HEK293 (cell line): ENCODE data around the gene CADPS.

Source experiments
- CTCF ChIA-PET: fragments of 350-600 bp; formaldehyde crosslinking; extraction: SDS; loops from one replicate; lab custom pipeline; 2021; ENCODE audit warnings: antibody characterized with exemption; lab: Yijun Ruan, JAX
- POLR2A ChIA-PET: fragments of 300-600 bp; formaldehyde crosslinking; extraction: SDS; loops from one replicate; lab custom pipeline; 2020; ENCODE audit warnings: antibody characterized with exemption, inconsistent platforms; lab: Yijun Ruan, JAX
- H3K27ac ChIP-seq: fragments of 200-500 bp; sonication (Bioruptor generic); 2 replicates; pipeline ENCODE4 v1.5.1; 2014; ENCODE audit warnings: low read depth, low read length, control low read depth, inconsistent platforms; ENCODE audit errors: extremely low read depth
- H3K36me3 ChIP-seq, 2 experiments: fragments of 200-500 bp in 1 of 2; sonication (Bioruptor generic) in 1 of 2; 1 replicate in 1 of 2; 2 replicates in 1 of 2; pipeline ENCODE4 v1.5.1; 2014 to 2017; ENCODE audit warnings: inconsistent platforms in 2 of 2, low read length in 2 of 2; ENCODE audit not compliant: control insufficient read depth in 2 of 2, insufficient read depth in 1 of 2
- H3K4me1 ChIP-seq: fragments of 200-500 bp; sonication (Bioruptor generic); 2 replicates; pipeline ENCODE4 v1.5.1; 2014; ENCODE audit warnings: mild to moderate bottlenecking, low read length, inconsistent platforms; ENCODE audit not compliant: control insufficient read depth, insufficient read depth
- H3K4me3 ChIP-seq: 2 replicates; pipeline ENCODE4 v1.5.1; 2011; ENCODE audit warnings: low read depth, mild to moderate bottlenecking, control low read depth, low read length, moderate library complexity
- H3K9me3 ChIP-seq: fragments of 200-500 bp; sonication (Bioruptor generic); 2 replicates; pipeline ENCODE4 v1.5.1; 2014; ENCODE audit warnings: low read depth, low read length, inconsistent platforms; ENCODE audit not compliant: control insufficient read depth, insufficient read depth
- KLF1 ChIP-seq: fragments of 450-650 bp; formaldehyde crosslinking; IDR thresholded peaks from 2 replicates; pipeline ENCODE4 v1.5.1; 2016; ENCODE audit warnings: missing biosample characterization, missing genetic modification characterization
- SP7 ChIP-seq: fragments of 450-650 bp; formaldehyde crosslinking; IDR thresholded peaks from 2 replicates; pipeline ENCODE4 v1.5.1; 2016; ENCODE audit warnings: missing biosample characterization, missing genetic modification characterization
- ZBTB17 ChIP-seq: fragments of 450-650 bp; formaldehyde crosslinking; IDR thresholded peaks from 2 replicates; pipeline ENCODE4 v1.5.1; 2016; ENCODE audit warnings: missing biosample characterization, missing genetic modification characterization
- ZBTB48 ChIP-seq: fragments of 450-650 bp; formaldehyde crosslinking; IDR thresholded peaks from 2 replicates; pipeline ENCODE4 v1.5.1; 2016; ENCODE audit warnings: missing biosample characterization, missing genetic modification characterization
- ZFHX2 ChIP-seq: fragments of 450-650 bp; formaldehyde crosslinking; conservative IDR thresholded peaks from 2 replicates; pipeline ENCODE4 v1.5.1; 2016; ENCODE audit warnings: missing biosample characterization, missing genetic modification characterization
- ZFP3 ChIP-seq: fragments of 450-650 bp; formaldehyde crosslinking; IDR thresholded peaks from 2 replicates; pipeline ENCODE4 v1.5.1; 2016; ENCODE audit warnings: low read depth, missing biosample characterization, missing genetic modification characterization
- ZFP69B ChIP-seq: fragments of 450-650 bp; formaldehyde crosslinking; IDR thresholded peaks from 2 replicates; pipeline ENCODE4 v1.5.1; 2016; ENCODE audit warnings: missing biosample characterization, missing genetic modification characterization
- ZNF223 ChIP-seq: fragments of 450-650 bp; formaldehyde crosslinking; IDR thresholded peaks from 2 replicates; pipeline ENCODE4 v1.5.1; 2016; ENCODE audit warnings: missing biosample characterization, missing genetic modification characterization
- ZNF248 ChIP-seq: fragments of 450-650 bp; formaldehyde crosslinking; IDR thresholded peaks from 2 replicates; pipeline ENCODE4 v1.5.1; 2017; ENCODE audit warnings: missing biosample characterization, missing genetic modification characterization
- ZNF350 ChIP-seq: fragments of 450-650 bp; formaldehyde crosslinking; IDR thresholded peaks from 2 replicates; pipeline ENCODE4 v1.5.0; 2017; ENCODE audit warnings: missing biosample characterization, mild to moderate bottlenecking, missing genetic modification characterization
- ZNF510 ChIP-seq: fragments of 450-650 bp; formaldehyde crosslinking; IDR thresholded peaks from 2 replicates; pipeline ENCODE4 v1.5.1; 2018; ENCODE audit warnings: mild to moderate bottlenecking, missing genetic modification characterization, missing biosample characterization; ENCODE audit not compliant: insufficient replicate concordance
- ZNF548 ChIP-seq: fragments of 450-650 bp; formaldehyde crosslinking; IDR thresholded peaks from 2 replicates; pipeline ENCODE4 v1.5.1; 2016; ENCODE audit warnings: missing biosample characterization, missing genetic modification characterization
- ZNF558 ChIP-seq: fragments of 450-650 bp; formaldehyde crosslinking; IDR thresholded peaks from 2 replicates; pipeline ENCODE4 v1.5.1; 2016; ENCODE audit warnings: missing biosample characterization, missing genetic modification characterization
- ZNF626 ChIP-seq: fragments of 450-650 bp; sonication (Bioruptor Pico); formaldehyde crosslinking; IDR thresholded peaks from 2 replicates; pipeline ENCODE4 v1.5.1; 2018; ENCODE audit warnings: missing biosample characterization, missing genetic modification characterization, inconsistent platforms
- ZNF677 ChIP-seq: fragments of 450-650 bp; IDR thresholded peaks from 2 replicates; pipeline ENCODE4 v1.5.0; 2018; ENCODE audit warnings: missing biosample characterization, mild to moderate bottlenecking, missing genetic modification characterization, moderate library complexity
- ZNF792 ChIP-seq: fragments of 450-650 bp; formaldehyde crosslinking; IDR thresholded peaks from 2 replicates; pipeline ENCODE4 v1.5.1; 2016; ENCODE audit warnings: missing biosample characterization, missing genetic modification characterization
- ZXDB ChIP-seq: fragments of 450-650 bp; formaldehyde crosslinking; IDR thresholded peaks from 2 replicates; pipeline ENCODE4 v1.5.1; 2016; ENCODE audit warnings: missing biosample characterization, missing genetic modification characterization
- TF ChIP-seq, protein P1 (sequence below): sonication (generic); formaldehyde crosslinking; IDR thresholded peaks from 2 replicates; pipeline ENCODE4 v1.8.1; 2022; ENCODE audit warnings: mild to moderate bottlenecking, moderate library complexity, missing genetic modification reagents
- TF ChIP-seq, protein P2 (sequence below): fragments of 450-650 bp; formaldehyde crosslinking; IDR thresholded peaks from 2 replicates; pipeline ENCODE4 v1.5.1; 2016; ENCODE audit warnings: missing biosample characterization, missing genetic modification characterization
- TF ChIP-seq, protein P3 (sequence below): fragments of 450-650 bp; IDR thresholded peaks from 2 replicates; pipeline ENCODE4 v1.5.1; 2018; ENCODE audit warnings: missing biosample characterization, mild to moderate bottlenecking, missing genetic modification characterization
- TF ChIP-seq, protein P4 (sequence below): fragments of 450-650 bp; formaldehyde crosslinking; IDR thresholded peaks from 2 replicates; pipeline ENCODE4 v1.5.1; 2016; ENCODE audit warnings: missing biosample characterization, missing genetic modification characterization

CADPS gene

DNA sequence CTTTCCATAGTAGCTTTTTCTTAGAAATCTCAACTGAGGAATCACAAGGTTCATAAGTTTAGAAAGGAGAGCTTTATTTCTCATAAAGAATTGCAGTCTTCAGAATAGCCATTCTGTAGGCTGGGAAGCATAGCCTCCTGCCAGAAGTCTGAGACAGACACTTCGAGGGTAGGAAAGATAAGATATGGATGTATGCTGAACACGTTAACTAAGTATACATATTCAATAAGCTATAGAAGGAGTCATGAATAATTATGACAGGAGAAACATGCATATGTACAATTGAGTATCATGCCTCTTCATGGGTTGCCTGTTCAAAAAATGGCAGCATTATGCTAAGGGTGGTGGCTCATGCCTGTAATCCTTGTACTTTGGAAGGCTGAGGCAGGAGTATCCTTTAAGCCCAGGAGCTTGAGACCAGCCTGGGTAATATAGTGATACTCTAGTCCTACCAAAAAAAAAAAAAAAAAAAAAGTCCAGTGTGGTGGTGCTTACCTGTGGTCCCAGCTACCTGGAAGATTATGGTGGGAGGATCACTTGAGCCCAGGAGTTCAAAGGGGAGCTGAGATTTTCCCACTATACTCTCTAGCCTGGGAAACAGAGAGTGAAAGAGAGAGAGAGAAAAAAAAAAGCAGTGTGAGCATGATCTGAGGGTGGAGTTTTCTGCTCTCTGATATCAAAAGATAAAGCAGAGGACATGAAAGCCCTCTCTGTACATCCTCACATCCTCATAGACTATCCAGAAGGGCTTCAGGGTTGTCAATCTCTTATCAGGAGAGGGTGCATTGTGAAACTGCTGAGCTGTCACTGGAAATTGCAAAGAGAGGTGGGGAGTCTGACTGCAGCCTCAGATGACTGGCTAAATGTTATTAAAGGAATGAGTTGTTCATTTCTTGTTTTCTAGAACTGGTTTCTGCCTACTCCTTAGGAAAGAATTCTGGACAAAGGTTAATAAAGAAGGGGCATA lies 23.6 kb upstream of the CADPS start:
- TF ChIP-seq ZXDB (no peak), ZFP69B (no peak), ZNF350 (tag by site-specific recombination) (no peak), ZNF510 (tag by site-specific recombination) (no peak), ZNF558 (tag by site-specific recombination) (no peak), ZNF248 (tag by site-specific recombination) (no peak), ZNF223 (no peak), ZBTB48 (tag by site-specific recombination) (no peak), ZFP3 (no peak), ZFHX2 (tag by site-specific recombination) (no peak), ZNF548 (tag by site-specific recombination) (no peak), KLF1 (tag by site-specific recombination) (no peak), ZBTB17 (tag by site-specific recombination) (no peak)
- TF ChIP-seq, protein P1, sequence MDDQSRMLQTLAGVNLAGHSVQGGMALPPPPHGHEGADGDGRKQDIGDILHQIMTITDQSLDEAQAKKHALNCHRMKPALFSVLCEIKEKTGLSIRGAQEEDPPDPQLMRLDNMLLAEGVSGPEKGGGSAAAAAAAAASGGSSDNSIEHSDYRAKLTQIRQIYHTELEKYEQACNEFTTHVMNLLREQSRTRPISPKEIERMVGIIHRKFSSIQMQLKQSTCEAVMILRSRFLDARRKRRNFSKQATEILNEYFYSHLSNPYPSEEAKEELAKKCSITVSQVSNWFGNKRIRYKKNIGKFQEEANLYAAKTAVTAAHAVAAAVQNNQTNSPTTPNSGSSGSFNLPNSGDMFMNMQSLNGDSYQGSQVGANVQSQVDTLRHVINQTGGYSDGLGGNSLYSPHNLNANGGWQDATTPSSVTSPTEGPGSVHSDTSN, result no peak
- TF ChIP-seq, protein P2, sequence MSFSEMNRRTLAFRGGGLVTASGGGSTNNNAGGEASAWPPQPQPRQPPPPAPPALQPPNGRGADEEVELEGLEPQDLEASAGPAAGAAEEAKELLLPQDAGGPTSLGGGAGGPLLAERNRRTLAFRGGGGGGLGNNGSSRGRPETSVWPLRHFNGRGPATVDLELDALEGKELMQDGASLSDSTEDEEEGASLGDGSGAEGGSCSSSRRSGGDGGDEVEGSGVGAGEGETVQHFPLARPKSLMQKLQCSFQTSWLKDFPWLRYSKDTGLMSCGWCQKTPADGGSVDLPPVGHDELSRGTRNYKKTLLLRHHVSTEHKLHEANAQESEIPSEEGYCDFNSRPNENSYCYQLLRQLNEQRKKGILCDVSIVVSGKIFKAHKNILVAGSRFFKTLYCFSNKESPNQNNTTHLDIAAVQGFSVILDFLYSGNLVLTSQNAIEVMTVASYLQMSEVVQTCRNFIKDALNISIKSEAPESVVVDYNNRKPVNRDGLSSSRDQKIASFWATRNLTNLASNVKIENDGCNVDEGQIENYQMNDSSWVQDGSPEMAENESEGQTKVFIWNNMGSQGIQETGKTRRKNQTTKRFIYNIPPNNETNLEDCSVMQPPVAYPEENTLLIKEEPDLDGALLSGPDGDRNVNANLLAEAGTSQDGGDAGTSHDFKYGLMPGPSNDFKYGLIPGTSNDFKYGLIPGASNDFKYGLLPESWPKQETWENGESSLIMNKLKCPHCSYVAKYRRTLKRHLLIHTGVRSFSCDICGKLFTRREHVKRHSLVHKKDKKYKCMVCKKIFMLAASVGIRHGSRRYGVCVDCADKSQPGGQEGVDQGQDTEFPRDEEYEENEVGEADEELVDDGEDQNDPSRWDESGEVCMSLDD, result no peak
- TF ChIP-seq, all 188 proteins: peak for 0
- Histone ChIP-seq H3K36me3 (no peaks in the 10 kb centered on the region), H3K9me3 (no peaks in the 10 kb centered on the region), H3K4me3 (no peak overlapping the region), H3K27ac (no peak overlapping the region), H3K4me1 (no peaks in the 10 kb centered on the region)
- ChIA-PET POLR2A (no interaction called here), CTCF (interaction anchor here (0.5 kb wide), 1 partner anchor 28 kb away, joined by 4 read pairs; no protein-coding TSS in a partner anchor)

DNA sequence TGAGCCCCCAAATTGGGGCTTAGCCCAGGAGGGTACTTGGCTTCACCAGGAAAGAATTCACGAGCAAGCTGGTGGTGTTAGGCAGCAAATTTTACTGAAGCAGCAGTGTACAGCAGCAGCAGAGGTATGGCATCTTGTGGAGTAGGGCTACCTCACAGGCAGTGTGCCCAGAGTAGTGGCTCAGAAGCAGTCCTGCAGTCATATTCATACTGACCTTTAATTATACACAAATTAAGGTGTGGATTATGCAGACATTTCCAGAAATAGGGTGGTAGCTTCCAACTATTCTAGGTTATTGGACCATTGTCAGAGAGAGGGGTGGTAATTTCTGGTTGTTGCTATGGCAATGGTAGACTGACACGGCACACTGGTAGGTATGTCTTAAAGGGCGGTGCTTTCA lies 20.7 kb upstream of the CADPS start:
- Histone ChIP-seq H3K4me1 (no peaks in the 10 kb centered on the region), H3K9me3 (no peaks in the 10 kb centered on the region), H3K36me3 (no peaks in the 10 kb centered on the region), H3K27ac (no peak overlapping the region)
- TF ChIP-seq ZFHX2 (tag by site-specific recombination) (no peak), ZNF626 (tag by site-specific recombination) (no peak), ZNF677 (tag by site-specific recombination) (no peak), SP7 (tag by site-specific recombination) (no peak), ZNF792 (tag by site-specific recombination) (no peak)
- TF ChIP-seq, protein P3, sequence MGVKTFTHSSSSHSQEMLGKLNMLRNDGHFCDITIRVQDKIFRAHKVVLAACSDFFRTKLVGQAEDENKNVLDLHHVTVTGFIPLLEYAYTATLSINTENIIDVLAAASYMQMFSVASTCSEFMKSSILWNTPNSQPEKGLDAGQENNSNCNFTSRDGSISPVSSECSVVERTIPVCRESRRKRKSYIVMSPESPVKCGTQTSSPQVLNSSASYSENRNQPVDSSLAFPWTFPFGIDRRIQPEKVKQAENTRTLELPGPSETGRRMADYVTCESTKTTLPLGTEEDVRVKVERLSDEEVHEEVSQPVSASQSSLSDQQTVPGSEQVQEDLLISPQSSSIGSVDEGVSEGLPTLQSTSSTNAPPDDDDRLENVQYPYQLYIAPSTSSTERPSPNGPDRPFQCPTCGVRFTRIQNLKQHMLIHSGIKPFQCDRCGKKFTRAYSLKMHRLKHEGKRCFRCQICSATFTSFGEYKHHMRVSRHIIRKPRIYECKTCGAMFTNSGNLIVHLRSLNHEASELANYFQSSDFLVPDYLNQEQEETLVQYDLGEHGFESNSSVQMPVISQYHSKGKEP (tag by site-specific recombination), result no peak
- TF ChIP-seq, protein P4, sequence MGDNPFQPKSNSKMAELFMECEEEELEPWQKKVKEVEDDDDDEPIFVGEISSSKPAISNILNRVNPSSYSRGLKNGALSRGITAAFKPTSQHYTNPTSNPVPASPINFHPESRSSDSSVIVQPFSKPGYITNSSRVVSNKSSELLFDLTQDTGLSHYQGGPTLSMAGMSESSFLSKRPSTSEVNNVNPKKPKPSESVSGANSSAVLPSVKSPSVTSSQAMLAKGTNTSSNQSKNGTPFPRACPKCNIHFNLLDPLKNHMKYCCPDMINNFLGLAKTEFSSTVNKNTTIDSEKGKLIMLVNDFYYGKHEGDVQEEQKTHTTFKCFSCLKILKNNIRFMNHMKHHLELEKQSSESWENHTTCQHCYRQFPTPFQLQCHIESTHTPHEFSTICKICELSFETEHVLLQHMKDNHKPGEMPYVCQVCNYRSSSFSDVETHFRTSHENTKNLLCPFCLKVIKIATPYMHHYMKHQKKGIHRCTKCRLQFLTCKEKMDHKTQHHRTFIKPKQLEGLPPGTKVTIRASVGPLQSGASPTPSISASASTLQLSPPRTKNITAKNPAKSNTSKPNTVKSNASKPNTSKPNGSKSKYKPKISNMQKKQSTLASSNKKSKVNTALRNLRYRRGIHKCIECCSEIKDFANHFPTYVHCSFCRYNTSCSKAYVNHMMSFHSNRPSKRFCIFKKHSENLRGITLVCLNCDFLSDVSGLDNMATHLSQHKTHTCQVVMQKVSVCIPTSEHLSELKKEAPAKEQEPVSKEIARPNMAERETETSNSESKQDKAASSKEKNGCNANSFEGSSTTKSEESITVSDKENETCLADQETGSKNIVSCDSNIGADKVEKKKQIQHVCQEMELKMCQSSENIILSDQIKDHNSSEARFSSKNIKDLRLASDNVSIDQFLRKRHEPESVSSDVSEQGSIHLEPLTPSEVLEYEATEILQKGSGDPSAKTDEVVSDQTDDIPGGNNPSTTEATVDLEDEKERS (tag by site-specific recombination), result no peak
- TF ChIP-seq, all 188 proteins: peak for 0
- ChIA-PET CTCF (no interaction called here), POLR2A (no interaction called here)
- H3K4me3 ChIP-seq, result no peak overlapping the region
